Measurements from ENCODE around the gene OXSR1. TPM values are rescaled to one million over a fixed set of nuclear protein-coding genes. Genes with fewer than 3 reads are reported as not detected.

Gene OXSR1
- total RNA-seq, 5 donors from 2014 or later (not counting 1 experiment from before 2014, with no cell fraction given) = 30.7 to 40.4 (median 37.4) TPM

DNA sequence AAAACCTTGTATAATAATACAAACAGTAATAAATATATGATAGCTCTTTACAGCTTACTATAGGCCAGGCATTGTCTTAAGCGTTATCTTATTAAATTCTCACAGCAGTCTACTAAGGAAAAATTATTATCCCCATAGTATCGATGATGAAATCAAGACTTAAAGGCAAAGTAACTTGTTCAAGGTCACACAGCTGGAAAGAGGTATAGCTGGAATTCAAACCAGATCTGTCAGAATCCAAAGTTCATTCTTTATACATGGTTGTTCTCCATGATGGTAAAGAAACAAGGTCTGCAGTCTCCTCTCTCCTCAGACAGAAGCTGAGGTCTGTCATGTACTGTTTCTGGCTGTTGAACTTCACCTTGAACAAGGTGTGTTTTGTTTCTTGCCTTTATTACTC lies 84.9 kb downstream of the OXSR1 start:
- Histone ChIP-seq H3K27ac (ENCODE audit: low read length) (no peak overlapping the region), H3K27me3 (replicated peaks in 1 of 2; ENCODE audit: control insufficient read depth in 2 of 2, extremely low read depth in 1 of 2, insufficient read depth in 2 of 2, low read length in 1 of 2) (no peaks in the 10 kb centered on the region), H3K4me1 (ENCODE audit: control insufficient read depth in 1 of 2, extremely low read depth in 1 of 2, insufficient read depth in 2 of 2, low read length in 2 of 2) (no peaks in the 10 kb centered on the region), H3K36me3 (ENCODE audit: control insufficient read depth in 2 of 2, extremely low read depth in 1 of 2, insufficient read depth in 1 of 2, low read length in 1 of 2) (peaks cover 12 to 87% of the 10 kb centered on the region in 2 donors), H3K4me3 (ENCODE audit: control insufficient read depth in 1 of 2, extremely low read depth in 1 of 2, low read length in 1 of 2) (no peak overlapping the region), H3K9me3 (no peaks in the 10 kb centered on the region)
- ATAC-seq (replicated peaks in 1 of 4) (no peak), DNase-seq (no peak)
- Mint-ChIP-seq H3K27ac (no peak overlapping the region), H3K27me3 (no peaks in the 10 kb centered on the region), H3K4me3 (no peak overlapping the region), H3K4me1 (peaks cover 0 to 6% (median 3%) of the 10 kb centered on the region in 3 donors), H3K36me3 (peaks cover 75% of the 10 kb centered on the region), H3K9me3 (no peaks in the 10 kb centered on the region)
- POLR2A ChIA-PET = no interaction called here
- CTCF ChIA-PET = interaction anchor here in 1 of 2 donors (0.6 kb wide), 1 partner anchor 85 kb away, joined by 3 read pairs; no protein-coding TSS in a partner anchor
- no CpG with 5 or more reads among the region's 2 CpGs for WGBS (ENCODE audit: insufficient coverage)

DNA sequence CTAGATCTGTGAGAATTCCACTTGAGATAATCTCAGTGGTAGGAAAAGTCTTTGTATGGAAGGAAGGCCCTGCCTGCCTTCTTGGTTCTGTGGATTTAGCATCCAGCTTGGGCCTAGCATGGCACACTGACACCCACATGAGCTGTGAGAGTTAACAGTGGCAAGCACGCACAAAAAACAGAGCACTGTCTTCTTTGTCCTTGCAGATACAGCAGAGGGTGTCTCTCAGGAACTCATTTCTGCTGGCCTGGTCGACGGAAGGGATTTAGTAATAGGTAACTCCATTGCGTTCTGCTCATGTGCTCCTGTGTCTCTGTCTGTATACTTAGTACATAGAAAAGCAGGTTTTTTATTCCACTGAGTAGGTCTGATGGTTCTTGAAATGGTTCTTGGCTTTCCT lies 85.9 kb downstream of the OXSR1 start:
- DNase-seq (no peak), ATAC-seq (replicated peaks in 1 of 4) (no peak)
- 100% methylated on average over 1 of the region's 4 CpGs for WGBS (ENCODE audit: insufficient coverage)
- H3K27ac ChIP-seq (ENCODE audit: low read length) = no peak overlapping the region
- no peaks in the 10 kb centered on the region for H3K9me3 ChIP-seq
- Mint-ChIP-seq H3K27me3 (no peaks in the 10 kb centered on the region), H3K9me3 (no peaks in the 10 kb centered on the region), H3K4me3 (no peak overlapping the region), H3K27ac (peak overlapping the region in 1 of 2 donors; percentile 18), H3K36me3 (peaks cover 77% of the 10 kb centered on the region), H3K4me1 (peaks cover 0 to 6% (median 5%) of the 10 kb centered on the region in 3 donors)
- POLR2A ChIA-PET = no interaction called here
- no peak overlapping the region for H3K4me3 ChIP-seq (ENCODE audit: control insufficient read depth in 1 of 2, extremely low read depth in 1 of 2, low read length in 1 of 2)
- peaks cover 16 to 79% of the 10 kb centered on the region in 2 donors for H3K36me3 ChIP-seq (ENCODE audit: control insufficient read depth in 2 of 2, extremely low read depth in 1 of 2, insufficient read depth in 1 of 2, low read length in 1 of 2)
- CTCF ChIA-PET = no interaction called here
- no peaks in the 10 kb centered on the region for H3K27me3 ChIP-seq (replicated peaks in 1 of 2; ENCODE audit: control insufficient read depth in 2 of 2, extremely low read depth in 1 of 2, insufficient read depth in 2 of 2, low read length in 1 of 2)
- no peaks in the 10 kb centered on the region for H3K4me1 ChIP-seq (ENCODE audit: control insufficient read depth in 1 of 2, extremely low read depth in 1 of 2, insufficient read depth in 2 of 2, low read length in 2 of 2)

DNA sequence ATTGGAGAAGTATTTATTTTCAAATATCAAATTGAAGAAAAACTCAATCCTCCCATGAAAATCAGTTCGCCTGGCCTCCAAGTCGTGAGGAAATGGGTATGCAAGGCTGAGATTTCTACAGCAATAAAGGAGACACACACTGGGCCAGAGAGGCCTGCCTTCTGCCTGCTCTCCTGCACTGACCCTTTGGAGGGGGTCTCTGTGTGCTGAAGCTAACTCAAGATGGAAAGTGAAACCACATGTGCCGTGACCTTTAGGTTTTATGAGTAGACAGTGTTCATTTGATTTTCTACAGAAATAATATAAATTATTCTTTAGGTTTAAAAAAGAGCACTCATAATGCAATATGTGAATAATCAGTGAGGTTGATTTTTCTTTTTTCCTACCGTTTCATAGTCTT lies 88.4 kb downstream of the OXSR1 start:
- Mint-ChIP-seq H3K9me3 (no peaks in the 10 kb centered on the region), H3K4me1 (peaks cover 0 to 21% (median 16%) of the 10 kb centered on the region in 3 donors), H3K36me3 (peaks cover 61% of the 10 kb centered on the region), H3K27ac (no peak overlapping the region), H3K4me3 (no peak overlapping the region), H3K27me3 (no peaks in the 10 kb centered on the region)
- DNase-seq (no peak), ATAC-seq (replicated peaks in 1 of 4) (no peak)
- no CpG with 5 or more reads among the region's 4 CpGs for WGBS (ENCODE audit: insufficient coverage)
- Histone ChIP-seq H3K4me1 (ENCODE audit: control insufficient read depth in 1 of 2, extremely low read depth in 1 of 2, insufficient read depth in 2 of 2, low read length in 2 of 2) (peaks cover 0 to 2% of the 10 kb centered on the region in 2 experiments), H3K27me3 (replicated peaks in 1 of 2; ENCODE audit: control insufficient read depth in 2 of 2, extremely low read depth in 1 of 2, insufficient read depth in 2 of 2, low read length in 1 of 2) (no peaks in the 10 kb centered on the region), H3K27ac (ENCODE audit: low read length) (no peak overlapping the region), H3K9me3 (no peaks in the 10 kb centered on the region), H3K36me3 (ENCODE audit: control insufficient read depth in 2 of 2, extremely low read depth in 1 of 2, insufficient read depth in 1 of 2, low read length in 1 of 2) (peaks cover 16 to 58% of the 10 kb centered on the region in 2 donors), H3K4me3 (ENCODE audit: control insufficient read depth in 1 of 2, extremely low read depth in 1 of 2, low read length in 1 of 2) (no peak overlapping the region)
- ChIA-PET CTCF (no interaction called here), POLR2A (no interaction called here)

DNA sequence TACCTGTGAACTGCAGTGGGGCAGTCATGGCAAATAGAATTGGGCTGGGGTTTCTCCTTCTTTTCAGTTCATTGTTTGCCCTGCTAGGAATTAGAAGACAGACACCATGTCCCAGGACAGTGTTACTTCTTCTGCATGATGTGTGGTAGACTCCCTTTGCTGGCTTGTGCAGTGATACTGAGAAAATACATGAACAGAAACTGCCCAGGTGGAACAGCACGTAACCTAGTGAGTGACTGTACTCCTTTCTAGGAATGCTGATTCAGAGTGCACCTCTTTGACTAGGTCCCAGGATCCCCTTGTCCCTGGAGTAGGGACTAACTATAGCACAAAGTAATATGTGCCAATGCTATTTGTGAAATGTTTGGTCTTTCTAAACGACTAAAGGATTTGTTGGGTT lies 89.5 kb downstream of the OXSR1 start:
- CTCF ChIA-PET = no interaction called here
- Histone ChIP-seq H3K9me3 (no peaks in the 10 kb centered on the region), H3K4me3 (ENCODE audit: control insufficient read depth in 1 of 2, extremely low read depth in 1 of 2, low read length in 1 of 2) (no peak overlapping the region), H3K27me3 (replicated peaks in 1 of 2; ENCODE audit: control insufficient read depth in 2 of 2, extremely low read depth in 1 of 2, insufficient read depth in 2 of 2, low read length in 1 of 2) (no peaks in the 10 kb centered on the region), H3K27ac (ENCODE audit: low read length) (no peak overlapping the region), H3K4me1 (ENCODE audit: control insufficient read depth in 1 of 2, extremely low read depth in 1 of 2, insufficient read depth in 2 of 2, low read length in 2 of 2) (peaks cover 0 to 4% of the 10 kb centered on the region in 2 experiments), H3K36me3 (ENCODE audit: control insufficient read depth in 2 of 2, extremely low read depth in 1 of 2, insufficient read depth in 1 of 2, low read length in 1 of 2) (peaks cover 16 to 47% of the 10 kb centered on the region in 2 donors)
- Mint-ChIP-seq H3K9me3 (no peaks in the 10 kb centered on the region), H3K36me3 (peaks cover 51% of the 10 kb centered on the region), H3K4me3 (no peak overlapping the region), H3K27ac (no peak overlapping the region), H3K27me3 (no peaks in the 10 kb centered on the region), H3K4me1 (peaks cover 5 to 25% (median 20%) of the 10 kb centered on the region in 3 donors)
- DNase-seq (no peak), ATAC-seq (replicated peaks in 1 of 4) (no peak)
- 70% methylated on average over 2 of the region's 2 CpGs for WGBS (ENCODE audit: insufficient coverage)
- POLR2A ChIA-PET = no interaction called here

DNA sequence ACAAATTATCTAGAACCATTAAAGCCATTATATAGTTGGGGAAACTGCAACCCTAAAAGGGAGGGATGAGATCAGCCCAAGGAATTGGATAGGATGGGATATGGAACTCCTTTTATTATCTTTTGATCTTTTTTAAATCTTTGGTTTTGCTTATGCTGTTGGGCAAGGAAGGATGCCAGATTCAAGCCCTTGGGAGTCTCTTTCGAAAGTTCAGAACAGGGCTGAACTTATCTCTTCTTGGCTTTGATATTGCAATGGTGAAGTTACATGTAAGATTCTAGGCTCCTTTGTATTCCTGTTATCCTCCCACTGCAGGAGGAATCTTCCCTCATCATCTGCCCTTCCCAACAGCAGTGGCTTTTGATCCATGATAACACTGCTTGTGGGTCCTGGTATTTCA lies 90.3 kb downstream of the OXSR1 start:
- no CpG with 5 or more reads among the region's 1 CpG for WGBS (ENCODE audit: insufficient coverage)
- Histone ChIP-seq H3K36me3 (ENCODE audit: control insufficient read depth in 2 of 2, extremely low read depth in 1 of 2, insufficient read depth in 1 of 2, low read length in 1 of 2) (peaks cover 16 to 40% of the 10 kb centered on the region in 2 donors), H3K4me1 (ENCODE audit: control insufficient read depth in 1 of 2, extremely low read depth in 1 of 2, insufficient read depth in 2 of 2, low read length in 2 of 2) (peaks cover 0 to 4% of the 10 kb centered on the region in 2 experiments), H3K9me3 (no peaks in the 10 kb centered on the region), H3K27ac (ENCODE audit: low read length) (no peak overlapping the region), H3K4me3 (ENCODE audit: control insufficient read depth in 1 of 2, extremely low read depth in 1 of 2, low read length in 1 of 2) (no peak overlapping the region), H3K27me3 (replicated peaks in 1 of 2; ENCODE audit: control insufficient read depth in 2 of 2, extremely low read depth in 1 of 2, insufficient read depth in 2 of 2, low read length in 1 of 2) (no peaks in the 10 kb centered on the region)
- Mint-ChIP-seq H3K27me3 (no peaks in the 10 kb centered on the region), H3K4me1 (peaks cover 12 to 31% (median 26%) of the 10 kb centered on the region in 3 donors), H3K27ac (no peak overlapping the region), H3K36me3 (peaks cover 49% of the 10 kb centered on the region), H3K9me3 (no peaks in the 10 kb centered on the region), H3K4me3 (no peak overlapping the region)
- ChIA-PET POLR2A (no interaction called here), CTCF (no interaction called here)
- DNase-seq = no peak
- ATAC-seq (replicated peaks in 1 of 4) = no peak

DNA sequence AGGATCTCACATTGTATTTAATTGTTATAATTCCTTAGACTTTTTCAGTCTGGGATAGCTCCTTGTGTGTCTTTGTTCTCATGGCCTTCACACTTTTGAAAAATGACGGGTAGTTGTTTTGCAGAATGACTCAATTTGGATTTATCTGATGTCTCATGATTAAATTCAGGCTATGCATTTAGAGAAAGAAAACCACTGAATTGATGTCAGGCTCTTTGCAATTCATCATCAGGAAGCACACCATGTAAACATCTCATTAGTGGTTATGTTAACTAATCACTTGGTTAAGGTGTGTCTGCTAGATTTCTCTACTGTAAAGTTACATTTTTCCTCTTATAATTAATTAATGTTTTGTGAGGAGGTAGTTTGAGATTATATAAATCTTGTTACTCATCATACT lies 92.2 kb downstream of the OXSR1 start:
- no CpG with 5 or more reads among the region's 1 CpG for WGBS (ENCODE audit: insufficient coverage)
- H3K4me3 Mint-ChIP-seq = no peak overlapping the region
- no peaks in the 10 kb centered on the region for H3K27me3 Mint-ChIP-seq
- H3K9me3 Mint-ChIP-seq = no peaks in the 10 kb centered on the region
- H3K36me3 ChIP-seq (ENCODE audit: control insufficient read depth in 2 of 2, extremely low read depth in 1 of 2, insufficient read depth in 1 of 2, low read length in 1 of 2) = peaks cover 10 to 22% of the 10 kb centered on the region in 2 donors
- CTCF ChIA-PET = no interaction called here
- peaks cover 35% of the 10 kb centered on the region for H3K36me3 Mint-ChIP-seq
- no peak overlapping the region for H3K27ac ChIP-seq (ENCODE audit: low read length)
- H3K4me1 ChIP-seq (ENCODE audit: control insufficient read depth in 1 of 2, extremely low read depth in 1 of 2, insufficient read depth in 2 of 2, low read length in 2 of 2) = peaks cover 0 to 4% of the 10 kb centered on the region in 2 experiments
- peak overlapping the region in 1 of 2 donors; percentile 33 for H3K27ac Mint-ChIP-seq
- no peaks in the 10 kb centered on the region for H3K9me3 ChIP-seq
- H3K4me3 ChIP-seq (ENCODE audit: control insufficient read depth in 1 of 2, extremely low read depth in 1 of 2, low read length in 1 of 2) = no peak overlapping the region
- H3K27me3 ChIP-seq (replicated peaks in 1 of 2; ENCODE audit: control insufficient read depth in 2 of 2, extremely low read depth in 1 of 2, insufficient read depth in 2 of 2, low read length in 1 of 2) = no peaks in the 10 kb centered on the region
- H3K4me1 Mint-ChIP-seq = peaks cover 12 to 31% (median 26%) of the 10 kb centered on the region in 3 donors
- DNase-seq (no peak), ATAC-seq (replicated peaks in 1 of 4) (no peak)
- POLR2A ChIA-PET = no interaction called here

DNA sequence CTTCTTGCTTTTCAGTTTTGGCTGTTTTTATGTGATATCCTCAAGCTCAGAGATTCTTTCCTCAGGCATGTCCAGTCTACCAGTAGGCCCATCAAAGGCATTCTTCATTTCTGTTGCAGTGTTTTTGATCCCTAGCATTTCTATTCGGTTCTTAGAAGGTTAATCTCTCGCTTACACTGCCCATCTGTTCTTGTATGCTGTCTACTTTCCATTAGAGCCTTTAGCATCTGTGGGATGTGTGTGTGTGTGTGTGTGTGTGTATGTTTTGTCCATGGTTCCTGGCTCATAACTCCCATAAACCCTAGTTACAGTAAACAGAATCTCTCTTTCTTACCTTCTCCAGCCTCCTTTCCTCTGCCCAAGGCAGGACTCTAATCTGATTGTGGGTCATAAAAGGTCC lies 95.1 kb downstream of the OXSR1 start:
- no peak overlapping the region for H3K4me3 Mint-ChIP-seq
- H3K4me3 ChIP-seq (ENCODE audit: control insufficient read depth in 1 of 2, extremely low read depth in 1 of 2, low read length in 1 of 2) = no peak overlapping the region
- peaks cover 29 to 35% (median 33%) of the 10 kb centered on the region in 3 donors for H3K4me1 Mint-ChIP-seq
- no peak for DNase-seq
- no peaks in the 10 kb centered on the region for H3K9me3 Mint-ChIP-seq
- peaks cover 0 to 4% of the 10 kb centered on the region in 2 donors for H3K36me3 ChIP-seq (ENCODE audit: control insufficient read depth in 2 of 2, extremely low read depth in 1 of 2, insufficient read depth in 1 of 2, low read length in 1 of 2)
- no peak overlapping the region for H3K27ac ChIP-seq (ENCODE audit: low read length)
- H3K4me1 ChIP-seq (ENCODE audit: control insufficient read depth in 1 of 2, extremely low read depth in 1 of 2, insufficient read depth in 2 of 2, low read length in 2 of 2) = peaks cover 0 to 14% of the 10 kb centered on the region in 2 experiments
- H3K27ac Mint-ChIP-seq = no peak overlapping the region
- no peak for ATAC-seq (replicated peaks in 1 of 4)
- no peaks in the 10 kb centered on the region for H3K27me3 Mint-ChIP-seq
- ChIA-PET POLR2A (interaction anchor here in 1 of 2 donors (0.6 kb wide), 1 partner anchor 79 kb away, joined by 3 read pairs; no protein-coding TSS in a partner anchor), CTCF (no interaction called here)
- H3K36me3 Mint-ChIP-seq = peaks cover 9% of the 10 kb centered on the region
- H3K27me3 ChIP-seq (replicated peaks in 1 of 2; ENCODE audit: control insufficient read depth in 2 of 2, extremely low read depth in 1 of 2, insufficient read depth in 2 of 2, low read length in 1 of 2) = no peaks in the 10 kb centered on the region
- H3K9me3 ChIP-seq = no peaks in the 10 kb centered on the region
- no CpG with 5 or more reads among the region's 2 CpGs for WGBS (ENCODE audit: insufficient coverage)
